ENCODE results near the gene CSNK1G2.

The CSNK1G2 gene

GRCh38 chr19:2026770-2027169 lies 85.8 kb downstream of the CSNK1G2 start:
- no peak for DNase-seq

GRCh38 chr19:2027361-2027760 lies 86.4 kb downstream of the CSNK1G2 start:
- DNase-seq = no peak

Measured in stimulated activated naive CD4-positive, alpha-beta T cell treated with Interleukin-2 at 50 U/mL for 16 hours (primary cell).